CD4-positive, alpha-beta T cell treated with Interleukin-4 for 1 hour (primary cell): ENCODE results near the gene FCRL6.
A peak's percentile ranks its signal among the peaks of the same experiment; 100 is the strongest.

Source experiments
- DNase-seq, 2 donors: peaks; one replicate each; pipeline ENCODE4 v3.0.0-alpha.2; 2020 to 2022

The FCRL6 gene

DNA sequence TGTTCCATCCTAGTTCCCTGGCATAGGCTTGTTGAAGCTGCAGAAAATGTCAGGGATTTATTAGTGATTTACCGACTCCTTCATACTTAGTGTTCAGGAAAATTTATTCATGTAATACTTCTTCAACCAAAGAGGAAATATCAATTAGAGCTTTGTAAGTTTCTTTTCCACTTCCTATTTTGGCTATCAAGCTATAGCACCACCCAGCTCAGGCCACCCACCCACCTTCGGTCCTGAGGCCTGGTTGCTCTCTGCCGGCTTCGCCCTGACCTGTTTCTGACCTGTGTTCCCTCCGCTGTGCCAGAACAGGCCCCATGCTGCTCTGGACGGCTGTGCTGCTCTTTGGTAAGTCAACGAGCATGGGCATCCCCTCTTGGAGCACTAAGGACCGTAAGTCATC lies at the start of gene FCRL6:
FCRL6 (plus strand) TSS at position 250 of the 400 bp plus-strand sequence; CDS start at position 315, 65 bp downstream.
- no peak for DNase-seq

DNA sequence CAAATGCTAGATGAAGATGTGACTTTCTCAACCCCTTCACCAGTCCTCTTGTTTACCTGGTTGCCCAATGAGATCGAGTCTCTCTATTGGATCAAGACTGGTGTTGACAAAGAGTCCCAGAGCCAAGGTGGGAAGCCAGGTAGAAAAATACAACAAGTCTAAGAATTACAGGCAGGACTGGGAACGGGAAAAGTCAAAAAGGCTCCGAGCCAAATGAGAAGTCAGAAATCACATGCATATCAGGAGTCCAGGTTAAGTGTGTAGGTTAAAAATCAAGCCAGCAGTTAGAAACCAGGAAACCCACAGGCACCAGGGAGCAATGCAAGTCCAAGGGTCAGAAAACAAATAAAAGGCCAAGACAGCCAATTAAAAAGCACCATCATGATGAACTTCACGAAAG lies 48.8 kb upstream of the FCRL6 start:
- no peak for DNase-seq

DNA sequence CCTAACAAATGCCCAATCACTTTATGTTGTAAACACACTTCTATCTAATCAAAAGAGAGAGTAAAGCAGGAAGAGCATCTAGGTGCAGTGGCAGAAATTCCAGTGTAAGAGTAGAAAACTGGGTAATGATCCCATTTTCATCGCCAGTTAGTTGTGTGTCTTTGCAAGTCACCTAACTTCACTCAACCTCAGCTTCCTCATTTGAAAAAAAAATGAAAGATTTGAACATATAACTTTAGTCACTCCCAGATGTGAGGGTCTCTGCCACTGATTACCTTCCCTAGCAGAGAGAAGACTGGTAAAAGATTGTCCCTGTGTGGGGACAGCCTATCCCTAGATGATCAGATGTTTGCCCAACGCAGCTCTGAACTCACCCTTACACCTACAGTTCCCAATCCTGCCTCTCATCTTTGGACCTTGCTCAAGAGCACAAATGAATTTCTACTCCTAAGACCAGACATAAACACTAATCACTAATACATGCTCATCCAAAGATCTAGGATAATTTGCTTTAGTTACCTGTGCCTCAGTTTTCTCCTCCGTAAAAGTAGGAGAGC lies 46.6 kb upstream of the FCRL6 start:
- DNase-seq: no peak

GRCh38 chr1:159756397-159756796 lies 45.8 kb upstream of the FCRL6 start:
- no peak for DNase-seq

DNA sequence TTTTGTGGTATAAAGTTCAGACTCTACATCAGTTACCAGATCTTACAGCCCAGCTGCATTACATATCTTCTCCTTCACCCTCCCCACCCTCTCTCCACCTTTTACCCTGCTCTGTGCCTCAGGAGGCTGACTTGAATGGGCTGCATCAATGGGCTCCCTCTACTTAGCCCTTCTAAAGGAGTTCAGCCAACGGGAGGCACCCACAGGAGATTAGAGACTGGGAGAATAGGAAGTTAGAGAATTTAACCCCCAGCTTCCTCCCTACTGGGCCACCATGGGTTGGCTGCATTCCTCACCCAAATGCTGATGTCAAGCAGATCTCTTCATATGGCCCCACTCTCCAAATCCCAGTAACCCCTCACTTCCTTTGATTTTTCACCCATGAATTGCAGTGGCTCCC lies 38.5 kb upstream of the FCRL6 start:
- no peak for DNase-seq

DNA sequence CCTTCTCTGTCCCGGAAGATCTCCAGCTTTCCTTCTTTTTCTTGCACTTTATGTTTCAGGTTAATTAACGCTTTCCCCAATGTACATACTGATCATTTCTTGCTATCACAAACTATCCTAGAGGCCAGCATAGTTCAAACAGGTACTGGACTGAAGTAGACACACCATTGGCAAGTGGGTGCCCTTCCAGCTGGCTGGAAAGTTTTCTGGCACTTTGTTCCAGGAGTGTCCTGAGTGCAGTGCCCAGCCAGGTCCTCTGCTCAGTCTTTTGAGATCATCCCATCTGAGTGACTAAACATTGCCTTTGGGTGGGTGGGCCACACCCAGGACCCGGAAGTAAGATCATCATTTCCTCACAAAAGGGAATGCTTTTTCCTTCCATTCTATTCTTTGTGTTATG lies 36.4 kb upstream of the FCRL6 start:
- DNase-seq: no peak

- DNase-seq: no peak
These were observed 30.8 kb upstream of the FCRL6 start for GRCh38 chr1:159771127-159771895.

GRCh38 chr1:159774465-159774864 lies 27.7 kb upstream of the FCRL6 start:
- DNase-seq: no peak

DNA sequence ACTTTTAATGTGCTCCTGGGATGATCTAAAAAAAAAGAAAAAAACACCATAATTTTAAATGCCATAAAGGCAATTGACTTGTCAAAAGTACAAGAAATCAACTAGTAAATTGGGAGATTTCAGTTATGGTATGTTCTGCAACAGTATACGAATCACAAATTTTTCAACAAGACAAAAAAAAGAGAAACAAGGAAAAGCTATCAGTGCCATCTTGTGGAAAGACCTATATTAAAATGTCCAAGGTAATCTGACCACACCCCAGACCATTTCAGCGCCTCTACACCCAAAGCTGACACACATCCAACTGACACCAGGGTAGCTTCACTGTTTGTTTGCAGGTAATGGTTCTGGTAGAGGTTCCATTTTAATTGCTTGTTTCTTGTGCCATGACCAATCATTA lies 26.4 kb upstream of the FCRL6 start:
- no peak for DNase-seq

GRCh38 chr1:159778266-159778665 lies 23.9 kb upstream of the FCRL6 start:
- DNase-seq: no peak

- no peak for DNase-seq
These were observed 22.7 kb upstream of the FCRL6 start for GRCh38 chr1:159779403-159779851.

GRCh38 chr1:159780583-159781582 lies 21.3 kb upstream of the FCRL6 start, which contains the start of gene DUSP23:
DUSP23 (plus strand) TSS chr1:159780962; CDS start chr1:159781101, 139 bp downstream.
- peak; percentile 98 to 99 for DNase-seq

DNA sequence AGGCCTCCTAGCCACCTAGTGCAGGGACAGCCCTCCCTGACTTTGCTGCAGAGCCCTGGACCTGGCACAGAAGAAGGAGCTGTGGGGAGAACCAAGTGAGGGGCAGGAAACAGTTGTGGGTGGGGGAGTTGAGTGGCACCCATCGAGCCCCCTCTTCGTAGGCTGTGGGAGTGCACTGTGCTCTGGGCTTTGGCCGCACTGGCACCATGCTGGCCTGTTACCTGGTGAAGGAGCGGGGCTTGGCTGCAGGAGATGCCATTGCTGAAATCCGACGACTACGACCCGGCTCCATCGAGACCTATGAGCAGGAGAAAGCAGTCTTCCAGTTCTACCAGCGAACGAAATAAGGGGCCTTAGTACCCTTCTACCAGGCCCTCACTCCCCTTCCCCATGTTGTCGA lies 20.2 kb upstream of the FCRL6 start:
- no peak for DNase-seq

DNA sequence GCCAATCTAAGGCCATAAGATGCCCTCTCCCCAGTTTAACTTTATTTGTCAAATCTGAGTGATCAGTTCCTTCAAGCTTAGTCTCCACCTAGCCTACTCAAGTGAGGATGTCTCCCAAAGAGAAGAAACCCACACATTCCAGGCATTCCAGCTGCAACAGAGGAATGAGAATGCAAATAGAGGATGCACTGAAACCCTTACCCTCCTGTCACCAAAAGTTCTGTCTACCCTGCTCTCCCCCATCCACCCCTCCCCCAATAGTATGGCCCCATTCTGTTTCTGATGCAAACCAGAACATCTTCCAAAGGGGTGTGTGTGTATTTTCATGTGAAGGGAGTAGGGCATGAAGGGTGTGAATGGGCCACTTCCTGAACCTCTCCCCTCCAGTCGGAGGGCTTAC lies 18.4 kb upstream of the FCRL6 start:
- DNase-seq: no peak

DNA sequence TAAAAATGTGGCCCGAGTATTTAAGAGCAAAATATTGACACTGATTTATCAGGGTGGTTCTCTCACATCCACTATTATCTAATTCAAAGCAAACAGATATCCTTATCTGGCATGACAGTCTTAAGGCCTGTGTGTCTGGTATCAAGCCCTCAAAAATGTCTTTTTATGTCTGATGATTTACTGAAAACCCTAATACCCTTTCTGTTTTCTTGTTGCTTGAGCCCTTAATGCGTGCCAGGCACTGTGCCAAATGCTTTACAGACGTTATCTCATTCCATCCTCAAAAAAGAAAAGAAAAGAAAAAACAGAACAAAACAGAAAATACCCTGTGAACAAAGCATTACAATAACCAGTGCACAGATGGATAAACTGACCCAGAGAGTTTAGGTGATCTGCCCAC lies 15.7 kb upstream of the FCRL6 start:
- DNase-seq: no peak

DNA sequence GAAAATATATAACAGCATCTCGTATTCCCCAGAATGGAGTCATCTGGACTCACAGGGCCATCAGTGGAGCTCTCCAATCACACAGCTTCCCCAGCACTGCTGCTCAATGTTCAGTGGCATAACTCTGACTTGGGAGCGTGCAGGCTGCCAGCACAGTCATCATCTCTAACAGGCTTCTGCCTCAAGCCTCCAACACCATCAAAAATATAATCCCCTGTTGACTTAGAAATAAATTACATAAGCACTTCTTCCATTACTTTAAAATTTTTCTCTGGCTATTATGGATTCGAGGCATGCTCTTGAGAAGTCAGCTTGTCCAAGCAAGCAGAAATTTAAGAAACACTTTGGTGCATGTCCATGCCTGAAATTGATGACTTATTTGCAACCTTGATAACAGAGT lies 15.2 kb upstream of the FCRL6 start:
- DNase-seq: no peak

DNA sequence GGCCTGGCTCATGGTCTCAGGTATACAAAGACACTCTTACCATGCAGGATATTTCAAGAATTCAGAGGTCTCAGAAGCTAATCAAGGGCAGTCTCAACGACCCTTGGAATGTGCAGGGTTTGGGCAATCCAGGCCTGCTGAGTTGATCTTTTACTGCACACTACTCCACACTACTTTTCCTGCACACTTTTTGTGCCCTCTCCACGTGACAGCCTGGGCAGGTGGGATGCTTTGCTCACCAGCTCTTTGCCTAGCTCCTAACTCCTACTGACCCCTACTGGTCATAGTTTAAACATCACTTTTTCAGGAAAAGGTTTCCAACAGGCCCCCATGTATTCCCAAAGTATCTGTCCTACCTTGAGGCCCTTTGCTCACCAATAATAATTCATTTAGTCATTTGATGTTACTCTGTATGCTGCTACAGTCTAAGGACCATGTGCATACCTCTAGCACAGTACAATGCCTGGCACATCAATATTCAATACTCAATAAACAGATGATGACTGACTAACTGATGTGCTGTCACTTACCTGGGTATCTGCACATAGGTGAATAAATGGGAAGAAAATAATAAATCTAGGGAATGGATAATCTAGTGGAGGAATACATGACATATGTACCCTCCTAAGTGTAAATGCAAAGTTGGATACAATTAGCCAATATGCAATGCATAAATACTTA lies 11.8 kb upstream of the FCRL6 start:
- DNase-seq: peak in 1 of 2 donors; percentile 44

DNA sequence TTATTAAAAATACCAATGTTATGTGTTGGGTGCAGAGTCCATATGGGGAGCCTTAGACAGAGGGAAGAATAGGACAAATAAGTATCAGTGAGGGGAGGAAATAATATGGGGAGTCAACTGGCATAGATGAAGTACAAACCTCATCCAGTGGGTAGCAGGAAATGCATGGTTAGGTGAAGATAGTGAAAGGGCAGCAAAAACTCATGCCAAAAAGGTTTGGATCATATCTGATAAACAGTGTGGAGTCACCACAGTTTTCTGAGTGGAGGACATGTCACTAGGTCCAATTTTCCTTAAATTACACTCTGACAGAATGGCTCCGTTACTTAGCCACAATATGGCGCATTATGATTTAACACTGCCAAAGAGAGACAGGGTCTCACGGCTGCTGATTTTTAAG lies 11.1 kb upstream of the FCRL6 start:
- no peak for DNase-seq

DNA sequence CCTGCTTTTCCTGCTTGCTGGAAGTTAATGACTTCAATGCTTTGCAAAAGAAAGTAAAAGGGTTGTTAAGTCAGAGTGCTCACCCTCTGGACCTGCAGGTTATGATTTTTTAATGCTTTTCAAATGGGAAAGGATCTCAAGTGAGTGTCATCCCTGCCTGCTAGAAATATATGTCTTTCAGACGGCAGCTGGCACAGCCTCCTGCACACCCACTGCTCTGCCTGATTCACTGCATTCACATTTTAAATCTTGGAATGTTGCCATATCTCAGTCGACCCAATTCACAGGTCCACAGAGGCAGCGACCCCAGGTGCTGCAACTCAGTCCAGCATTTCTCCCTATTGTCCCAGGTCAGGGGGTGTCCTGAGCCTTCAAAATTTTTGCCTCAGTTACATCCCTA lies 10.7 kb upstream of the FCRL6 start:
- DNase-seq: no peak

DNA sequence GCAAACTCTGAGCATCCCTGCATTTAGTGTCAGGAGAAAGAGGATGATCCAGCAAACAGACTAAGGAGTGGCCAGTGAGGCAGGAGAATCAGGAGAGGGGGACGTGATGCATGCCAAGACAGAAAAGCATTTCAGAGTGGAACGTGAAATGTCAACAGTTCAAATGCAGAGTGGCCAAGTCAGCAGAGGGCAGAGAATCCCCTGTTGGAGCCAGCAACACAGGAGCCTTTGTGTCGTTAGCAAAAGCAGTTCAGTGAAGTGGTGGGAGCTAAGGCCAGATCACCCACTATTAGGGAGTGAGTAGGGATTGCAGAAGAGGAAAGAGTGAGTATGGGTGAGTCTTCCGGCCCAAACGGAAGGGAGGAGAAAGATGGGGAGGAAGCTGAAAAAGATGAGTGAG lies 6.6 kb upstream of the FCRL6 start:
- DNase-seq: no peak

- peak; percentile 60 to 65 for DNase-seq
These were observed 3.3 kb upstream of the FCRL6 start for GRCh38 chr1:159798893-159799292.

DNA sequence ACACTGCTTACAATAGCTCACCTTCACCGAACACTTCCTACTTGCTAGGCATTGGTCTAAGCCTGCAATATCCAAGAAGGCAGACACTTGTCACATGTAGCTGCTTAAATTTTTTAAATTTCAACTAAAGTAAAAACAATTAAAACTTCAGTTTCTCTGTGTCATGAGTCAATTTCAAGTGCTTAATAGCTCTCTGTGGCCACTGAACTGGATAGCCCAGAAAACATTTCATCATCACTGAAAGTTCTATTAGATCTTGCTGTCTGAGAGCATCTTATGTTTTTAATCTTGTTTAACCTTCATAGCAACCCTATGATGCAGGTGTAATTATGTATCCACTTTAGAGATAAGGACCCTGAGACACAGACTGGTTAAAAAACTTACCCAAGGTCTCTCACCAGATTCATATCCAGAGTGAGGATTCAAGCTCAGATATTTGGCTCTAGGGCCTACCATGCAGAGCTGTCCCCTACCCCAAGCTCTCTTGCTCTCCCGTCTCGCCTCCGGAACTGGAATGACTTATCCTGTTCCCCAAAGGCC lies 2.6 kb upstream of the FCRL6 start:
- no peak for DNase-seq
